Neural progenitor cell (in vitro differentiated cells): ENCODE measurements around the gene LRRC9. TPM values are rescaled to one million over a fixed set of nuclear protein-coding genes. Genes with fewer than 3 reads are reported as not detected.

ENCODE experiments used
- DNase-seq: peaks from one replicate; pipeline ENCODE4 v3.0.0-alpha.2; 2016; ENCODE audit warnings: low spot score
- H2AFZ ChIP-seq: fragments of 200-600 bp; sonication (generic); replicated peaks from 2 replicates; pipeline ENCODE4 v1.6.1; 2016; ENCODE audit warnings: antibody characterized with exemption
- H3F3A ChIP-seq: fragments of 200-600 bp; sonication (generic); 2 replicates; pipeline ENCODE4 v1.6.1; 2016; ENCODE audit warnings: antibody characterized with exemption, low read depth
- H3K27ac ChIP-seq: fragments of 200-600 bp; sonication (generic); 2 replicates; pipeline ENCODE4 v1.5.1; 2016; ENCODE audit warnings: mild to moderate bottlenecking
- H3K27me3 ChIP-seq: fragments of 200-600 bp; sonication (generic); 2 replicates; pipeline ENCODE4 v1.6.1; 2016; ENCODE audit warnings: mild to moderate bottlenecking, moderate library complexity
- H3K36me3 ChIP-seq: fragments of 200-600 bp; sonication (generic); 2 replicates; pipeline ENCODE4 v1.5.1; 2016
- H3K4me1 ChIP-seq: fragments of 200-600 bp; sonication (generic); 2 replicates; pipeline ENCODE4 v1.6.1; 2016; ENCODE audit warnings: mixed run types
- H3K4me2 ChIP-seq: fragments of 200-600 bp; sonication (generic); 2 replicates; pipeline ENCODE4 v1.6.1; 2016
- H3K4me3 ChIP-seq: fragments of 200-600 bp; sonication (generic); 2 replicates; pipeline ENCODE4 v1.5.1; 2016
- H3K79me2 ChIP-seq: fragments of 200-600 bp; sonication (generic); 2 replicates; pipeline ENCODE4 v1.6.1; 2016; ENCODE audit warnings: low read depth
- H3K9ac ChIP-seq: fragments of 200-600 bp; sonication (generic); 2 replicates; pipeline ENCODE4 v1.6.1; 2016
- H3K9me3 ChIP-seq: fragments of 200-600 bp; sonication (generic); 2 replicates; pipeline ENCODE4 v1.5.1; 2016; ENCODE audit warnings: low read depth
- H4K20me1 ChIP-seq: fragments of 200-600 bp; sonication (generic); 2 replicates; pipeline ENCODE4 v1.6.1; 2016; ENCODE audit warnings: low read depth
- H3K27ac Mint-ChIP-seq: 3 replicates; pipeline ENCODE4 v1.8.0; 2021; ENCODE audit warnings: mixed read lengths
- H3K27me3 Mint-ChIP-seq: 2 replicates; pipeline ENCODE4 v1.8.0; 2022; ENCODE audit warnings: low read depth, mild to moderate bottlenecking, inconsistent platforms, moderate library complexity, mixed read lengths; ENCODE audit not compliant: insufficient read depth
- H3K36me3 Mint-ChIP-seq: 3 replicates; pipeline ENCODE4 v1.8.0; 2021; ENCODE audit warnings: mixed read lengths
- H3K4me1 Mint-ChIP-seq: 3 replicates; pipeline ENCODE4 v1.8.0; 2021; ENCODE audit warnings: mixed read lengths
- H3K4me3 Mint-ChIP-seq: 3 replicates; pipeline ENCODE4 v1.8.0; 2021; ENCODE audit warnings: mild to moderate bottlenecking, moderate library complexity, mixed read lengths
- H3K9me3 Mint-ChIP-seq: 3 replicates; pipeline ENCODE4 v1.8.0; 2020; ENCODE audit warnings: mixed read lengths
- CTCF ChIP-seq: fragments of 200-600 bp; sonication (generic); IDR thresholded peaks from 2 replicates; pipeline ENCODE4 v1.5.1; 2017; ENCODE audit warnings: antibody characterized with exemption, mild to moderate bottlenecking
- EZH2 ChIP-seq: fragments of 200-600 bp; sonication (generic); IDR thresholded peaks from 2 replicates; pipeline ENCODE4 v1.6.1; 2017; ENCODE audit warnings: antibody characterized with exemption, mild to moderate bottlenecking, moderate library complexity
- EZH2phosphoT487 ChIP-seq: fragments of 200-600 bp; sonication (generic); IDR thresholded peaks from 2 replicates; pipeline ENCODE4 v1.6.1; 2017; ENCODE audit warnings: antibody characterized with exemption
- total RNA-seq: library from RNA; depleted of rRNA; stranded (reverse); fragments of >200 nt; gene quantifications from 2 replicates; pipeline ENCODE4 v1.2.3, GENCODE V29; 2015; ENCODE audit warnings: low replicate concordance

LRRC9 gene
- total RNA-seq, 1 donor from 2014 or later, result 2.1 TPM

- Mint-ChIP-seq H3K4me1 (no peaks in the 10 kb centered on the region), H3K27me3 (no peaks in the 10 kb centered on the region), H3K36me3 (no peaks in the 10 kb centered on the region), H3K9me3 (no peaks in the 10 kb centered on the region), H3K27ac (no peak overlapping the region), H3K4me3 (no peak overlapping the region)
- Histone ChIP-seq H2AFZ (no peak overlapping the region), H3K4me1 (no peaks in the 10 kb centered on the region), H3K4me2 (no peak overlapping the region), H3K27me3 (peaks cover 2% of the 10 kb centered on the region), H3K79me2 (no peaks in the 10 kb centered on the region), H4K20me1 (no peaks in the 10 kb centered on the region), H3K9me3 (no peaks in the 10 kb centered on the region), H3K9ac (no peak overlapping the region), H3K36me3 (no peaks in the 10 kb centered on the region), H3F3A (no peaks in the 10 kb centered on the region), H3K4me3 (no peak overlapping the region), H3K27ac (no peak overlapping the region)
- TF ChIP-seq CTCF (peak; percentile 63), EZH2phosphoT487 (no peak)
- DNase-seq, result peak; percentile 27
Observed at GRCh38 chr14:59882957-59883356, 37.0 kb upstream of the LRRC9 start.

GRCh38 chr14:59890676-59891075, 29.3 kb upstream of the LRRC9 start:
- Mint-ChIP-seq H3K4me3 (no peak overlapping the region), H3K36me3 (no peaks in the 10 kb centered on the region), H3K9me3 (no peaks in the 10 kb centered on the region), H3K27me3 (no peaks in the 10 kb centered on the region), H3K27ac (no peak overlapping the region), H3K4me1 (no peaks in the 10 kb centered on the region)
- H2AFZ ChIP-seq, result no peak overlapping the region
- H3F3A ChIP-seq, result no peaks in the 10 kb centered on the region
- DNase-seq, result no peak
- no peak overlapping the region for H3K9ac ChIP-seq
- no peaks in the 10 kb centered on the region for H3K4me1 ChIP-seq
- no peaks in the 10 kb centered on the region for H3K9me3 ChIP-seq
- no peak overlapping the region for H3K4me2 ChIP-seq
- H4K20me1 ChIP-seq, result no peaks in the 10 kb centered on the region
- no peak for TF ChIP-seq EZH2
- no peak for TF ChIP-seq CTCF
- TF ChIP-seq EZH2phosphoT487, result no peak
- no peaks in the 10 kb centered on the region for H3K79me2 ChIP-seq
- no peak overlapping the region for H3K27ac ChIP-seq
- peaks cover 15% of the 10 kb centered on the region for H3K27me3 ChIP-seq
- H3K36me3 ChIP-seq, result no peaks in the 10 kb centered on the region
- H3K4me3 ChIP-seq, result no peak overlapping the region

GRCh38 chr14:59895721-59896120, 24.2 kb upstream of the LRRC9 start:
- H4K20me1 ChIP-seq, result no peaks in the 10 kb centered on the region
- Mint-ChIP-seq H3K4me1 (no peaks in the 10 kb centered on the region), H3K27ac (no peak overlapping the region), H3K9me3 (peaks cover 3% of the 10 kb centered on the region), H3K27me3 (peaks cover 2% of the 10 kb centered on the region), H3K36me3 (no peaks in the 10 kb centered on the region), H3K4me3 (no peak overlapping the region)
- H3K36me3 ChIP-seq, result no peaks in the 10 kb centered on the region
- no peak for DNase-seq
- H3K27me3 ChIP-seq, result peaks cover 9% of the 10 kb centered on the region
- no peak overlapping the region for H3K4me3 ChIP-seq
- H3F3A ChIP-seq, result no peaks in the 10 kb centered on the region
- no peak overlapping the region for H3K4me2 ChIP-seq
- no peak overlapping the region for H2AFZ ChIP-seq
- TF ChIP-seq EZH2phosphoT487, result no peak
- TF ChIP-seq EZH2, result no peak
- no peak for TF ChIP-seq CTCF
- H3K4me1 ChIP-seq, result no peaks in the 10 kb centered on the region
- H3K9ac ChIP-seq, result no peak overlapping the region
- no peaks in the 10 kb centered on the region for H3K9me3 ChIP-seq
- H3K79me2 ChIP-seq, result no peaks in the 10 kb centered on the region
- no peak overlapping the region for H3K27ac ChIP-seq
